ENCODE measurements around the gene ITGA8.

GRCh38 chr10:15630353-15630752 is 89.4 kb downstream of the ITGA8 start:
- TF ChIP-seq POLR2A (IDR thresholded peaks at IDR 0.05) (no peak), CTCF (IDR thresholded peaks at IDR 0.05) (no peak), EP300 (IDR thresholded peaks at IDR 0.05) (no peak), POLR2AphosphoS5 (IDR thresholded peaks at IDR 0.05) (no peak)

Measured in stomach (tissue), 4 donors.